NOMO-1 treated with DMSO at 0.1 percent for 48 hours (cell line): ENCODE results near the gene SRC.

Experiments
- DNase-seq: peaks from one replicate; lab custom pipeline; 2025; ENCODE audit not compliant: unreplicated experiment; lab: John Stamatoyannopoulos, UW

SRC gene

DNA sequence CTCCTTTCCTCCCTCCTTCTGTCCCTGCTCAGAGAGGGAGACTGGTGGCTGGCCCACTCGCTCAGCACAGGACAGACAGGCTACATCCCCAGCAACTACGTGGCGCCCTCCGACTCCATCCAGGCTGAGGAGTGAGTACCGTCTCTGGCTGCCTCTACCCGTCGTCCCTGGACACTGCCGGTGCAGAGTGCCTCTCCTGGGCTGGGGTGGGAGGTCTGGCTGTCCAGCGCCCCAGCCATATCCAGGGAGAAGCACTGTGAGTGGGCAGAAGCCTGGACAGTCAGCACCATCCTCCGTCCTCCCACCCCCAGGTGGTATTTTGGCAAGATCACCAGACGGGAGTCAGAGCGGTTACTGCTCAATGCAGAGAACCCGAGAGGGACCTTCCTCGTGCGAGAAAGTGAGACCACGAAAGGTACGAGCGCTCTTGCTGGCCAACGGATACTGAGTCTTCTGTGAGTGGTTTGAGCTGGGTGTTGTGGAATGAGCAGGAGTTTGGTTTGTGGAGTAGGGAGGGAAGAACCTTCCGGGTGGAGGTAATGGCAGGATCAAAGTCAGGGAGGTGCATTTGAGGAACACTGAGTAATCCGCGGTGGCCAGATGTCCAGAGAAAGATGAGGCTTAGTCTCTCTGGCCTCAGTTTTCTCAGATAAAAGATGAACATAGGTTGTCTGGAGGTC, 48.1 kb downstream of the SRC start:
- no peak for DNase-seq

DNA sequence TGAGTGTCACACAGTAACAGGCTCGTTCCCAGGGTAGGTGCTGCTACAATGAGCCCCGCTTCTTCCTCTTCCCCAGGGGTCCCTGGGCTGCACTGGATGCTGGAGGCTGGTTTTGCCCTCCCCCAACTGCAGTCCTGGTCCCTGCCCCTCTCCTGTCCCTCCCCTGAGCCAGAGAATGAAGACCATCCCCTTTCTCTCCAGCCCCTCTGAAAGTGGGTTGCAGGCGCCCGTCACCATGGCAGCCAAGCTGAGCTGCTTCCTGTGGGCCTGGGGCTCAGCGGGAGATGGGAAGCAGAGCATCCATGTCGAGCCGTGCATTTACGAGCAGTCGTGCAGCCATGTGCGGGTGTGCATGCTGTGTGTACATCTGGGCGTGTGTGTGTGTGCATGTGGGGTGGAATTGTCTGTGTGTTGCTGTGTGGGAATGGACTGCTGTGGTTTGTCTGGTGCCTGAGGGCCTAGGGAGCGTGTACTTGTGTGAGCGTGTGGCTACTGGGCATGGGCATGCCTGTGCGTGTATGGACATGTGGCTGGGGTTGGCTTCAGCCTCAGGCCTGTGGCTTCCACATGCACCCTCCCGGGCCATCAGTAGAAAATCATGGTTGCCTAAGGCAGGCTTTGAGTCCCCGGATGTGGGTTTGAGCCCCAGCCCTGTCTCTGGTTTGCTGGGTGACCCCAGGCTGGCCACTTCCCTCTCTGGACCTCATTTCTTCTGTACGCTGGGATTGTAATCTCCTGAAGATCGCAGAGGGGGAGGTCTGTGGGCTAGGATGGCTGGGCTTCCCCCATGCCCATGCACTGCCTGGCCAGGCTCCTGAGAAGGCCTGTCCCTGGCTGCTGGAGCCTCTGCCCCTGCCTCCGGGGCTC, 48.8 kb downstream of the SRC start:
- DNase-seq, result no peak

DNA sequence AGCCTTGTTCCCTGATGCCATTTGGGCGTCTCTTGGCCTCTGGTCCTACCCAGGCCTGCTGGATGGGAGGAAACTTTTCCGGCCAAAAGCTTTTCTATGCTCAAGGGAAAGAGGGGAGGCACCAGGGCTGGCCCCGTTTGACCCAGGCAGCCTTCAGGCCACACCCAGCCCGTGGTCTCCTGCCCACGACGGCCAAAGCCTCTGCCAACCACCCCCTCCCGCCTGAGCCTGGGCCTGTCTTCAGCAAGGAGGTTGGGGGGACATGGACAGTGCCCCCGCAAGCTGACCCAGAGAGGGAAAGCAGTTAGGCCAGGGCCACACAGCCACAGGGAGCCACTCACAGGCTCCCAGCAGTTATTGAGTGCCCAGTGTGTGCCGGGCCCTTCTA, 49.5 kb downstream of the SRC start:
- no peak for DNase-seq

DNA sequence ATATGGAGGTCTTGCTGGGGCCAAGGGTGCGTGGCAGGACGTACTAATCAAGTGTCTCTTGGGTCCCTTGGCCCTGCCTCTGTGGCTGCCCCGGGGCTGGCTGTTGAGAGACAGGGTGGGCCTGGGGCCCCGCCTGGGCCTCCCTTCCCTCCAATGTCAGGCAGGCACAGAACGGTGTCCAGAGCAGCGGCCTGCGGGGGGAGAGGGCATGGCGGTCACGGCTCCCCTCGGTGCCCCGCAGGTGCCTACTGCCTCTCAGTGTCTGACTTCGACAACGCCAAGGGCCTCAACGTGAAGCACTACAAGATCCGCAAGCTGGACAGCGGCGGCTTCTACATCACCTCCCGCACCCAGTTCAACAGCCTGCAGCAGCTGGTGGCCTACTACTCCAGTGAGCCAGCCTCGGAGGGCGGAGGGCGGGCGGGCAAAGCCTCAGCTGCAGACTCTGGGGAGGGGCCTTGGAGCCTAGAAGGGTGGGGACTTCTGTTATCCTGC, 50.0 kb downstream of the SRC start:
- no peak for DNase-seq

DNA sequence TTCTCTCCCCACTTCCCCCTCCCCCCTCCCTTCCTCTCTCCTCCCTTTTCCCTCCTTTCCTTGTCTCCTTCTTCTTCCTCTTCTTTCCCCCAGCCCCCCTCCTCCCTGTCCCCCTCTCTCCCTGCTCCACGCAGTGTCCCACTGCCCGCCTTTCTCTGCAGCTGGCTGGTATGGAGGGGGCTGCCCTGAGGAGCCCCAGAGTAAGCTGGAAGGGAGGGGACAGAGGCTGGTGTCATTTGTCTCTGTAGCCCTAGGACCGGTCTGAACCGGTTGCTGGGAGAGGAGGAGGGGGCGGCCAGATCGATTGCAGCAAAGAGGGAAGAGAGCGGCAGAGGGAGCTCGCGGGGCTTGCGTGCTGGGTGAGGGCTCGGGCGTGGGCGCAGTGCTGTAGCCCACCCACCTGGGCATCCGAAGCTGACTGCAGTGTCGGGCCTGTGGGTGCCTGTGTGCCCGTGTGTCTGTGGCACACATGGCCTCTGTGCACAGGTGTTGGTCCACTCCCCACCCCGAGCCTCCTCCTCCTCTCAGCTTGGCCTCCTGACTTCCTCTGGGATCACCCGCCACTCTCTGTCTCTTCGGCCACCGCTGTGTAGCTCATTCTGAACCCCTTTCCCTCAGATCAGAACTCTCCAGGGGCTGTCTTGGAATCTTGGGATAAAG, 50.6 kb downstream of the SRC start:
- DNase-seq, result no peak

DNA sequence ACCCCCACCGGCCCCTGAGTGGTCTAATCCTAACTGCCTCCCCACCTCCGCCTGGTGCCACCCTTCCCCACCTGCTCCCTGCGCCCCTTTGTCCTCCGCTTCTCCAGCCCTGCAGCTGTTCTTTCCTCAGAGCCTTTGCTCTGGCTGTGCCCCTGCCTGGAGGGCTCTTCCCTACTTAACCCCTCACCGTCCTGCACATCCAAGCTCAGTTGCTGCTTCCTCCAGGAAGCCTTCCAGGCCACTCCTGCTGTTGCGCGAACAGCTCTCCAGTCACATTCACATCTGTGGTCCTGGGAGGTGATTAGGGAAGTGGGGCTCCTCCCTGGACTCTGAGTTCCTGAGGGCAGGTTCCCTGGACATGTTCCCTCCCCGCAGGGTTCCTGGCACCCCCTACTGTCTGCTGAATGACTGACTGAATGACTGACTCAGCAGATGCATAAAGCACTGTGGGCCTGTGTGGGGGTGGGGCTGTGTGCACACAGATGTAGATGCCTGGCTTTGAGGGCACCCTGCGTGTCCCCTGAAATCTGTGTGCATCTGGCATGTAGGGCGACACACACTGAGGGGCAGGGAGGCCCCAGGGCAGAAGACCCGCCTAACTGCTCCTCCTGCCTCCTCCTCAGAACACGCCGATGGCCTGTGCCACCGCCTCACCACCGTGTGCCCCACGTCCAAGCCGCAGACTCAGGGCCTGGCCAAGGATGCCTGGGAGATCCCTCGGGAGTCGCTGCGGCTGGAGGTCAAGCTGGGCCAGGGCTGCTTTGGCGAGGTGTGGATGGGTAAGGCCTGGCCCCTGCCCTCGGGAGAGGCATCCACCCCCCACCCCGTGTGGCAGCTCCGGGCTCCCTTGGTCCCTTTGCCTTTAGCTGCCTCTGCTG, 51.4 kb downstream of the SRC start:
- DNase-seq, result no peak

DNA sequence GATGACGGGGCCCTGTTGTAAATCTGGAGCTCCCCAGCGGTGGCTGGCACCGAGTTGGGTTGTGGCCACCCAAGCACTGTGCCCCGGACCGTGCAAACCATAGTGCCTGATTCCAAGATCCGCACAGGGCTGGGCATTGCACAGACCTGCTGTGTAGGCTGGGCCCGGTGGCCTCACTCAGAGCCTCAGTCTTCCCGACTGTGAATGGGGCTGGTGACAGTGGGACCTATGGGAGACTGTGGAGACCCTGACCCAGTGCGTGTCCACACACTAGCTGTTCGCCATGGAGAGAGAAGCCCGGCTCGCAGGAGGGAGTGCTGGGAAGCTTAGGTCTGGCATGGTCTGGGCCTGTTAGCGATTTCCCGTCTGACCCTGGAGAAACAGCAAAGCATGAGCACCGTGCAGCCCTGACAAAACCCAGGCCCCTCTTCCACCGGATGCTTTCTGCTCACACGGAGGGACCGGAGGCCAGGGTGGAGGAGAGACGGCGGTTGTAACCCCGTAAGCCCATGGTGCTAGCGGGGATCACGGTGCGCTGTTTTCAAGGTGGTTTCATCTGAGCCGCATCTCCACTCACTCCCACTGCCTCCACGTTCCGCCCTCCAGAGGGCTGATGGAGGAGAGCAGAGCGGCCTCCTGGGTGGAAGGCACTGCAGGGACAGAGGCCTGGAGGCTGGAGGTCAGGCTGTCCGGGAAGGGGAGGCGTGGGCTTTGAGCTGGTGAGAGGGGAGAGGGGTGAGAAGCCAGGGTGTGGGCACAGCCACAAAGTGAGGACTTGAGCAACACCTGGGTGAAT, 52.2 kb downstream of the SRC start:
- DNase-seq, result no peak

DNA sequence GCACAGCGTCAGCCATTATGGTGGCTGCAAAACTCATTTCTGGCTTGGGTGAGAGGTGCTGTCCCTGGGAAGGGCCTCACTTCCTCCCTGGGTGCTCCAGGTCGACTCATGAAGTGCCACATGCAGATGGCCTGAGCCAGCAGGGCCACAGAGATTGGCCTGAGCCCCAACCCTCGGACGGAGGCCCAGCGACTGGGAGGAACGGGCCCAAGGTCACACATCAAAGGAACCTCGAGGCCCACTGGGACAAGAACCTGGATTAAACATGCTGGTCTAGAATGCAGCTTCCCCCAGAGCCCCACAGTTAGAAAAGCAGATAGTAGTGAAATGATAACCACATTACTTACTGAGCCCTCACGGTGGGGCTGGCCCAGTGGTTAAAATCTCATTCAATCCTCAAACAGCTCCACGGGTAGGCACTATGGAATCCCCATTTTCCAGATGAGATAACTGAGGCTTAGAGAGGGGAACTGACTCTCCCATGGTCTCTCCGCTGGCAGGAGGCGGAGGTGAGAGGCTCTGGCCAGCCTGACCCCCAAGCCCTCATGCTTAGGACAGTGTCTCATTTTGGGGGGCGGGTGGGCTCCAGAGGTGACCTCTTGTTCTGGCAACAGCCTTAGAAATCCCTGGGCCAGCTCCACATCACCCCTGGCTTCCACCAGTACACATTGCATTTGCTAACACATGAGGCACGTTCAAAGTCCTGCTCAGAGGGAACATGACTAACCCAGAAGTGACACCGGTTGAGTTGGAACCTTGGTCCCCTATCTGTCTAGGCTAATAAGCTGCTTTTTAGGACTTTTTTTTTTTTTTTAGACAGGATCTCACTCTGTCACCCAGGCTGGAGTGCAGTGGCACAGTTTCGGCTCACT, 53.0 kb downstream of the SRC start:
- DNase-seq, result no peak

DNA sequence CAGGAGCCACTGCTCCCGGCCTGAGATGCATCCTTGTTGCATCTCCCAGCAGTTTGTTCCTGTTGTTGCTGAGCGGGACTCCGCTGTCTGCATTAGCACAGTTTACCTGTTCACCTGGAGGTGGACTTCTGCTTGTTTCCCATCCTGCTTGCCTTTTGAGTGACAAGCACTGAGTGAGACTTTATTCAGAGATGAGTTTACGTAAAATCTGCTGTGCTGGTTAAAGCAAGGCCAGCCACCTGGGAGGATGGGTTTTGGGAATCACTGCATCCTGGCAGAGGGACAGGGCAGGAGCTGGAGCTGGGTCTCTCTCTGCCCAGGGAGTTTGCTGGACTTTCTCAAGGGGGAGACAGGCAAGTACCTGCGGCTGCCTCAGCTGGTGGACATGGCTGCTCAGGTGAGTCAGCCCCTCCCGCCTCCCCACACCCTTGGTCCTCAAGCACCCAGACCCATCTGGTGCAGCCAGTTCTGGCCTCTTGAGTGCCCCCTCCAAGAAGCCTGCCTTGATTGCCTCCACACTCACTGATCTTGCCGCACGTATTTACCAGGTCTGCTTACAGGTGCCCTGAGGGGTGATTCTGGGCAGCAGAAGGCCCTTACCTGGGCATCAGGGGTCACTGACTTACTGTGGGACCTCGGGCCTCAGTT, 55.5 kb downstream of the SRC start:
- no peak for DNase-seq

DNA sequence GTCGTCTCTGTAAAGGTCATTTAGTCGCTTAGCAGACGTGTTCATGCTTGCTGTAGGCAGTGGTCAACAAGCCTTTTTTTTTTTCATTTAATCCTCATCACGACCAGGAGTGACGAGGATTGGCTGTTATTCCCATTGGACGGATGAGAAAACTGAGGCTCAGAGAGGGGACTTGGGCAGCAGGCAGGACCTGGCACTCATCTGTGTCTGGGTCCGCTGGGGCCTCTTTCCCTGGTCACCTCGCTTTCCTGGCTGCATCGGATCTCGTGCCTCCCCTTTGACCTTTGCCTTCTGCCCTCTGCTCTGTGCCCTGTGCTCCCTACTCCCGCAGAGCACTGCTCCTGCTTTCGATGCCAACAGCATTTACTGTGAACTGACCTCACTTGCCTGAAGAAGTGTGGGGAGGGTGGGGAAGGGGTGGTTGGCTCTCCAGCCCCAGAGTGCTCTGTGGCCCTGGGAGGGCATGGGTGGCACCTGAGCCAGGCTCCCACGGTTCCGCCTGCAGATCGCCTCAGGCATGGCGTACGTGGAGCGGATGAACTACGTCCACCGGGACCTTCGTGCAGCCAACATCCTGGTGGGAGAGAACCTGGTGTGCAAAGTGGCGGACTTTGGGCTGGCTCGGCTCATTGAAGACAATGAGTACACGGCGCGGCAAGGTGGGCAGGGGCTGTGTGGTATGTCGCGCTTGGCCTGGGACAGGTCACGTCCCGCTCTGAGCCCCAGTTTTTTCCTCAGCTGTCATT, 56.2 kb downstream of the SRC start:
- DNase-seq, result no peak

DNA sequence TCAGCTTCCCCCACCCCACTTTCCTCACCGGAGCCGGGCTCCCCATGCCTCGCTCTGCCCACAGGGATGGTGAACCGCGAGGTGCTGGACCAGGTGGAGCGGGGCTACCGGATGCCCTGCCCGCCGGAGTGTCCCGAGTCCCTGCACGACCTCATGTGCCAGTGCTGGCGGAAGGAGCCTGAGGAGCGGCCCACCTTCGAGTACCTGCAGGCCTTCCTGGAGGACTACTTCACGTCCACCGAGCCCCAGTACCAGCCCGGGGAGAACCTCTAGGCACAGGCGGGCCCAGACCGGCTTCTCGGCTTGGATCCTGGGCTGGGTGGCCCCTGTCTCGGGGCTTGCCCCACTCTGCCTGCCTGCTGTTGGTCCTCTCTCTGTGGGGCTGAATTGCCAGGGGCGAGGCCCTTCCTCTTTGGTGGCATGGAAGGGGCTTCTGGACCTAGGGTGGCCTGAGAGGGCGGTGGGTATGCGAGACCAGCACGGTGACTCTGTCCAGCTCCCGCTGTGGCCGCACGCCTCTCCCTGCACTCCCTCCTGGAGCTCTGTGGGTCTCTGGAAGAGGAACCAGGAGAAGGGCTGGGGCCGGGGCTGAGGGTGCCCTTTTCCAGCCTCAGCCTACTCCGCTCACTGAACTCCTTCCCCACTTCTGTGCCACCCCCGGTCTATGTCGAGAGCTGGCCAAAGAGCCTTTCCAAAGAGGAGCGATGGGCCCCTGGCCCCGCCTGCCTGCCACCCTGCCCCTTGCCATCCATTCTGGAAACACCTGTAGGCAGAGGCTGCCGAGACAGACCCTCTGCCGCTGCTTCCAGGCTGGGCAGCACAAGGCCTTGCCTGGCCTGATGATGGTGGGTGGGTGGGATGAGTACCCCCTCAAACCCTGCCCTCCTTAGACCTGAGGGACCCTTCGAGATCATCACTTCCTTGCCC, 57.4 kb downstream of the SRC start:
- DNase-seq, result no peak

DNA sequence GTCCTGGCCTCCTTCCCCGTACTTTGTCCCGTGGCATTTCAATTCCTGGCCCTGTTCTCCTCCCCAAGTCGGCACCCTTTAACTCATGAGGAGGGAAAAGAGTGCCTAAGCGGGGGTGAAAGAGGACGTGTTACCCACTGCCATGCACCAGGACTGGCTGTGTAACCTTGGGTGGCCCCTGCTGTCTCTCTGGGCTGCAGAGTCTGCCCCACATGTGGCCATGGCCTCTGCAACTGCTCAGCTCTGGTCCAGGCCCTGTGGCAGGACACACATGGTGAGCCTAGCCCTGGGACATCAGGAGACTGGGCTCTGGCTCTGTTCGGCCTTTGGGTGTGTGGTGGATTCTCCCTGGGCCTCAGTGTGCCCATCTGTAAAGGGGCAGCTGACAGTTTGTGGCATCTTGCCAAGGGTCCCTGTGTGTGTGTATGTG, 58.5 kb downstream of the SRC start:
- no peak for DNase-seq

DNA sequence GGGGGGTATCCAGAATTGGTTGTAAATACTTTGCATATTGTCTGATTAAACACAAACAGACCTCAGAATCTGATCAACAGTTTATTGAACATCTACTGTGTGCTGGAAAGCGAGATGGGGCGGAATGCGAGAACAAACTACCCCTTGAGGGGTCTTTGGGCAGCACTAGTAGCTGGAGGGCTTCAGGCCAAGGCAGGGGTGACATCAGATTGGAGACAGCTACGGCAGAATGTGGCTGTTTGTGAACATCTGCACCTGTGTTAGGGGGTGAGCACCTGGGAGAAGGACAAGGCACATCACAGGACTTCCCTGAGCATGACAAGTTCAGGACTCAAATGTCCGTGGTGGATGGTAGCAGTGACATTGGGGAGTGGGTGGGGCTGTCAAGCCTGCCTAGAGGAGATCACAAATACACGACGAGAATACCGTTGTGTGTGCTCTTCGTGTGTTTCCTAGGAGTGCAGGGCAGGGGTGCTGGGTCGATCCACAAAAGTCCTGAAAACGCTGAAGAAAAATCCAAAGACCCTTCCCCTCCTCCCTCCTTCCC, 59.5 kb downstream of the SRC start:
- DNase-seq, result no peak

DNA sequence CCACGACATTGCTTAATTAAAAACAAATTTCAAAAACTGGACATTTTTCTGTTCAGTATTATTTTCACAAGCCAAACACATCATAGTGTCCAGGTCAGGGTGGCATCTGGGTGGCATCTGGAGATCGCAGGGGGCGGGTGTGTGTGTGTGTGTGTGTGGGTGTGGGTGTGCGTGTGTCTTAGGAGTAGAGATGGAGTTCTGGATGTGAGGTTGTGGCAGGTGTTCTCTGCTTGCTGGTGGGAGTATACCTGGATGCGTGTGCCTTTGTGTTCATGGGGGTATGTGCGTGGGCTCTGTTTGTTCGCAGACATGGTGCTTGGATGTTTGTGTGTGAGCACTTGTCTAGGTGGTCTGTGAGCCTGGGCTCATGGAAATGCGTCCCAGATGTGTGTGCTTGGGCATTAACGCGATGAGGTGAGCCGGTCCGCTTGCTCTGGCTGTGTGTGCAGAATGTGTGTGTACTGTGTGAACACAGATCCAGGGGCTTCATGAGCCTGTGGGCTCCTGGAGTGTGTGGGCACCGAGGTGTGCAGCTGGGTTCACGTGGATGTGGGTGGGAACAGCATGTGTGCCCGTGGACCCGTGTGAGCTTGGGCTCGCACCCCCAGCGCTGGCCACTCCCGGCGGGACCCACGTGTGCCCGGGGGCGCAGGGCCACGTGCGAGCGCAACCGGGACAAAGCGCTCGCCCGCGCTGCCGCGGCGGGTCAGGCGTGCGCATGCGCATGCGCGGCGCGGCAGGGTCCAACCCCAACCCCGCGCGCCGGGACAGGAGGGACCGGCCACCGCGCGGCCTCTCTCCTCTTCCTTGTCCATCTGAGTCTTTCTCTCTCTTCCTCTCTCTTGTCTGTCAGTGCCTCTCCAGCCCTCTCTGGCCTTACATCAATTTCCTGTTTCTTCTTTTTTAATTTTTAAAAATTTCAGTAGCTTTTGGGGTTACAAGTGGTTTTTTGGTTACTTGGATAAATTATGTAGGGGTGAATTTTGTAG, 60.4 kb downstream of the SRC start:
- DNase-seq, result peak; percentile 26

DNA sequence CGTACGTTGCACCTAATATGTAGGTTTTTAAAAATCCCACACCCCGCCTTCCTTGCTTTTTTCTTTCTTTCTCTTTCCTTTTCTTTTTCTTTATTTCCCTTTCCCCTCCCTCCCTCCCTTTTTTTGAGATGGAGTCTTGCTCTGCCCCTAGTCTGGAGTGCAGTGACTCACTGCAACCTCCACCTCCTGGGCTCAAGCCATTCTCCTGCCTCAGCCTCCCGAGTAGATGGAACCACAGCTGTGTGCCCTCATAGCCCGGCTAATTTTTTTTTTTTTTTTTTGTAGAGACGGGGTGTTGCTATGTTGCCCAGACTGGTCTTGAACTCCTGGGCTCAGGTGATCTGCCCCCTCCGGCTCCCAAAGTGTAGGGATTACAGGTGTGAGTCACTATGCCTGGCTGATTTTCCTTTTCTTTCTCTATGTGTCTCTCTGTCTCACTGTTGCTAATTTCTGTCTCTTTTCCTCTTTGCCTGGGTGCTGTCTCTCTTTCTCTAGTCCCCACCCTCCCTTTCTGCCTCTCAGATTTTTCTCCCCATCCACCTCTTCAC, 61.2 kb downstream of the SRC start:
- DNase-seq, result no peak
